Right renal pelvis (tissue), 4 donors: ENCODE measurements around the gene EDA. TPM values are rescaled to one million over a fixed set of nuclear protein-coding genes. Genes with fewer than 3 reads are reported as not detected.

Experiments
- DNase-seq, 4 donors: peaks; one replicate each; pipeline ENCODE4 v3.0.0-alpha.2; 2013; ENCODE audit warnings: low read depth in 4 of 4, low spot score in 3 of 4, missing footprints in 1 of 4
- polyA plus RNA-seq, 4 donors: library from polyadenylated mRNA; unstranded; fragments of 120-200 nt; gene quantifications; one replicate each; pipeline ENCODE4 v1.2.1, GENCODE V29; 2013; ENCODE audit not compliant: insufficient read length in 4 of 4

Gene EDA
- polyA plus RNA-seq, 4 donors: 6.5 to 8.5 (median 6.9) TPM

DNA sequence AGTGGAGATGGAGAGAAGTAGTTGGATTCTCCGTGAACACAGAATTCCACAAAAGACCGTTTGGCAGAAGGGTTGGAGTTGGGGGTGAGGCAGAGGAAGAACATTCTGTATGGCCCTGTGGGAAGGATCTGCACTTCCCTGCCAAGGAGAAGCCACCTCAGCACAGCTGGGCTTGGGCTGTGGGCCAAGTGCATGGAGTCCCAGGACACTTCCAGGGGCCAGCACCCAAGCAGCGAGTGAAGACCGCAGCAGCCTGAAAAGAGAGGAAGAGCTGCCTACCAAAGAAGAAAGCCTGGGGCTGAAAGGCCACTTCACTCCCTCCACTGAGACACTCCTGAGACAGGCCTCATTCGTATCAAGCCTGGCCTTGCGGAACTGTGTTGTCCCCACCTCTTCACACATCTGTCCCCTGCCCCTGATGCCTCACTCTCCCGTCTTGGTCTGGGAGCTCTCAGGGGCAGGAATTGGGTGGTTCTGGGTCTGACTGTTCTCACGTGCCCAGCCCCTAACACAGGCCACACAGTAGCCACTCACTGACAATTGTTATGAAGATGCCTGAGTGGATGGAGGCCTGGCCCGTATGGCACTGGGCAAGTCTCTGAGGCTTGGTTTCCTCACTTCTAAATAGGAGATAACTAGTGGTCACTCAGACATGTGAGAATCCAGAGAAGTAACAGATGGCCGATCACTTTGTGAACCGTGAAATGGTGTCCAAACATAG lies 437.1 kb downstream of the EDA start:
- DNase-seq: no peak

GRCh38 chrX:70054391-70054790 lies 438.5 kb downstream of the EDA start:
- no peak for DNase-seq

DNA sequence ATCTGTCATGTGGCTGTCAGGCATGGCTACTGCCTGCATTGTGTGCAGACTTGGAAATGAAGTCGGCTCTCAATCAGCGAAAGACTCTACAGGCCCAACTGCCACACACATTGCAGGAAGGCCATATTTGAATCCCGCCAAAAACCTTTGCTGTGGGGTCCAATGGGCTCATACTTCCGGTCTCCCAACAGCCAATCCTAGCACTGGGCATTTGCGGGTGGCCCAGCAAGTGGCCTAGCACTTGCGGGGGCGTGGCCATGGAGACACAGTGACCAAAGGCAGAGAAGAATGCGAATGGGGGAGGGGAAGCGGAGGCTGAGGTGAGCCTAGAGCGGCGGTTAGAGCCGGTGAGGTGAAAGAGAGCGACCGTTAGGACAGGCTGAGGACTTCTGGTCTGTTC lies 446.2 kb downstream of the EDA start, which contains the start of gene OTUD6A:
Gene OTUD6A, plus strand, starts transcription at position 382 of the 400 bp plus-strand sequence. CDS start 68 bp downstream, outside the sequence.
- DNase-seq: no peak

DNA sequence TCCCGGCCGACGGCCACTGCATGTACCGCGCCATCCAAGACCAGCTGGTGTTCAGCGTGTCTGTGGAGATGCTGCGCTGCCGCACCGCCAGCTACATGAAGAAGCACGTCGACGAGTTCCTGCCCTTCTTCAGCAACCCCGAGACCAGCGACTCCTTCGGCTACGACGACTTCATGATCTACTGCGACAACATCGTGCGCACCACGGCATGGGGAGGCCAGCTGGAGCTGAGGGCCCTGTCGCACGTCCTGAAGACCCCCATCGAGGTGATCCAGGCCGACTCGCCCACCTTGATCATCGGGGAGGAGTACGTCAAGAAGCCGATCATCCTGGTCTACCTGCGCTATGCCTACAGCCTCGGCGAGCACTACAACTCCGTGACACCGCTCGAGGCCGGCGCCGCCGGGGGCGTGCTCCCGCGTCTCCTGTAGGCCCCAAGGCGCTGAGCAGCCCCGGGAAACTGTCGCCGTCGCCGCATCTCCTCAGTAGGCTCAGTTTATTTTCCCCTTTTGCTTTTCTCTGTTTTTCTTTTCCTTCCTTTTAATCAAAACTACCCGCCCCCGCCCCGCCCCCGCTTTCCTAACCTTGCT lies 447.1 kb downstream of the EDA start:
- no peak for DNase-seq

DNA sequence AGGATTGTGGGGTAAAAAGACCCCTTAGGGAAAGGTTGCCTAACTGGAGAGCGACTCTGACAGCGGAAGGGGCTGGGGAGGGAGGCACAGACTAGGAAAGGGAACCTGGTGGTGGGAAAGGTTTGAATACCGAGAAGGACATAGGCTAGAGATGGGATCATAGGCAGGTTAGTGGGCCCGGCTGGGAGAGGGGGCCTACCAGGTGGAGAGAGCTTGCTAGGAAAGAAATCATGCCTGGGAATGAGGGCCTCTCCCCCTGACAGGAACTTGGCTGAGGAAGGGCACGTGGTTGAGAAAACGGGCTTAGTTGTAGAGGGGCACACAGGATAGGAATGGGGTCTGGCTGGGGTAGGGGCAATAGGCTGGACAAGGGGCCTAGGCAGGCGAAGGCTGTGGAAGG lies 450.7 kb downstream of the EDA start:
- no peak for DNase-seq

DNA sequence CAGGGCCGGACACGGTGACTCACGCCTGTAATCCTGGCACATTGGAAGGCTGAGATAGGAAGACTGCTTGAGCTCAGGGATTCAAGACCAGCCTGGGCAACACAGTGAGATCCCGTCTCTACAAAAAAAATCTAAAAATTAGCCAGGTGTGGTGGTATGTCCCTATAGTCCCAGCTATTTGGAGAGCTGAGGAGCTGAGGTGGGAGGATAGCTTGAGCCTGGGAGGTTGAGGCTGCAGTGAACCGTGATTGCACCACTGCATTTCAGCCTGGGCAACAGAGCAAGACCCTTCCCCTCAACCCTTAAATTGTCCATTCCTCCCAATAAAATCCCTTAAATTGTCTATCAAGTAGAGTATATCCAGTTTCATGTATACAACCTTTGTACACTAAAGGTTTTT lies 463.4 kb downstream of the EDA start:
- no peak for DNase-seq

GRCh38 chrX:70079870-70080269 lies 464.0 kb downstream of the EDA start:
- DNase-seq: no peak

- DNase-seq: no peak
Observed at GRCh38 chrX:70082723-70083122, 466.8 kb downstream of the EDA start.

DNA sequence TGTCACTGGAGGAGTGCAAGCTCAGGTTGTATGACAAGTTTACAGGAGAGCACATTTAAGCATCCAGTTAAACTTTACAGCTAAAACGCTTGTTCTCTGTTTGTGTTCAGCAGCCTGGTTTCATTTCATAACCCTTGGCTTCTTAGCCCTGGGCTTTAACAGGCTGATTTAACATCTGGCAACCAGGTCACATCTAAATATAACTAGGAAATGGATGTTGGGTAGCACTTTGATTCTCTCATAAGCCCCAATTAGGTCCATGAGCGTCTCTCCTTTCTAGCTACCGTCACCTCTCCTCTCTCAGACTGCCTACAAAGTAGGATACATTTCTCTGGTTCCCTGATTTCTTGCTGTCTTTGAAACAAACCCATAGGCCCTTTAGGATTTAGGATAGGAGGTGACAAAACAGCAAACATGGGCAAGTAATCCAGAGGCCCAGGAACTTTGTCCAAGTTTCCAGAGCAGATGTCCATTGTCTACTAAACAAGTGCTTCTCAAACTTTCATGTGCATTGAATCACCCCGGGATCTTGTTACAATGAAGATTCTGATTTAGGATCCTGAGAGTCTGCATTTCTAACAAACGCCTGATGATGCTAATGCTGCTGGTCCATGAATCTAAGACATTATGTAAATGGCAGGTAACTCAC lies 468.8 kb downstream of the EDA start:
- no peak for DNase-seq

GRCh38 chrX:70087857-70088630 lies 472.1 kb downstream of the EDA start:
- no peak for DNase-seq

DNA sequence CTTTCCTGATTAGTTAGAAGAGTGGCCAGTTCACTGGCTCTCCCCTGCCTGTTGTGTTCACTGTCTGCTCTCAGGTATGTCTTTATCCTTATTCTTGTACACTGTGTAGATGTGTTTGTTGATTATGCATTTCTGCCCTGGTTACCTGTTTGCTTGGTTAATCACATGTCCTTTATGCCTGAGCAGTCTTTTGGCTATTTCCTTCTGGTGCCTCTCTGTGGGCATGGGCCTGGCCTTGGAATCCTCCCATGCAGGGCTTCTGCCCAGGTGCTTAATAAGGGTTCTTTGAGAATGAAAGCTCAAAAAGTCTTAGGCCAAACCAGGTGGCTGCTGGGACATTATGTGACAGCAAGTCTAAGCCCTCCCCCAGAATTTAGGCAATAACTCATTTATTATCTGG lies 472.8 kb downstream of the EDA start:
- DNase-seq: no peak

Other genes starting within 250 kb of the EDA start
- under 1 TPM; 0.57 to 0.83 (median 0.79) TPM for gene NALF2, start 111.8 kb upstream of the EDA start, polyA plus RNA-seq